HepG2 (cell line): Measurements from ENCODE around the gene ZNF584. TPM values are rescaled to one million over a fixed set of nuclear protein-coding genes. Genes with fewer than 3 reads are reported as not detected.

ENCODE experiments used
- EED ChIP-seq: sonication (generic); formaldehyde crosslinking; IDR thresholded peaks from 2 replicates; pipeline ENCODE4 v1.5.0; 2020; ENCODE audit warnings: mild to moderate bottlenecking, missing genetic modification reagents
- FOXO4 ChIP-seq: sonication (generic); formaldehyde crosslinking; conservative IDR thresholded peaks from 2 replicates; pipeline ENCODE4 v1.8.1; 2023; ENCODE audit warnings: missing genetic modification reagents
- RELA ChIP-seq: sonication (generic); formaldehyde crosslinking; IDR thresholded peaks from 2 replicates; pipeline ENCODE4 v1.4.0; 2020; ENCODE audit warnings: missing genetic modification reagents
- ZNF30 ChIP-seq: sonication (generic); formaldehyde crosslinking; IDR thresholded peaks from 2 replicates; pipeline ENCODE4 v1.5.0; 2020; ENCODE audit warnings: mild to moderate bottlenecking, missing genetic modification reagents
- ZNF326 ChIP-seq: sonication (generic); formaldehyde crosslinking; IDR thresholded peaks from 2 replicates; pipeline ENCODE4 v1.4.0; 2020; ENCODE audit warnings: missing genetic modification reagents, borderline replicate concordance
- ZNF768 ChIP-seq: sonication (generic); formaldehyde crosslinking; IDR thresholded peaks from 2 replicates; pipeline ENCODE4 v1.4.0; 2020; ENCODE audit warnings: missing genetic modification reagents
- ZNF770 ChIP-seq: sonication (generic); formaldehyde crosslinking; IDR thresholded peaks from 2 replicates; pipeline ENCODE4 v1.5.0; 2020; ENCODE audit warnings: mild to moderate bottlenecking, missing genetic modification reagents
- ZNF775 ChIP-seq: sonication (generic); formaldehyde crosslinking; IDR thresholded peaks from 2 replicates; pipeline ENCODE4 v1.4.0; 2020; ENCODE audit warnings: missing genetic modification reagents, mild to moderate bottlenecking, moderate library complexity, borderline replicate concordance
- ZSCAN30 ChIP-seq: sonication (generic); formaldehyde crosslinking; IDR thresholded peaks from 2 replicates; pipeline ENCODE4 v1.5.0; 2020; ENCODE audit warnings: mild to moderate bottlenecking, missing genetic modification reagents
- polyA plus RNA-seq, 8 experiments: library from polyadenylated mRNA; depleted of rRNA in 3 of 8; stranded (reverse) in 7 of 8; unstranded in 1 of 8; fragments of >200 nt; fragmentation: Illumina TruSeq in 4 of 8; extraction: Trizol in 4 of 8; gene quantifications; 2 replicates each; pipeline versions ENCODE4 v1.2.1 to v1.2.3, GENCODE V29; 2011 to 2016; ENCODE audit warnings: low read depth in 4 of 8, missing spikeins in 1 of 8, mixed read lengths in 1 of 8; ENCODE audit not compliant: insufficient read depth in 1 of 8
- total RNA-seq, 5 experiments: library from RNA; depleted of rRNA; stranded (reverse); fragments of >200 nt; fragmentation: Illumina TruSeq; extraction: Trizol; gene quantifications; 2 replicates each; pipeline ENCODE4 v1.2.3, GENCODE V29; 2016; ENCODE audit warnings: low read depth in 1 of 5

Gene ZNF584
- total and polyA plus RNA-seq, 2 of the 13 experiments (the other 11 are each of a cell fraction or from before 2014, with no cell fraction given), result 2.4 to 7.0 TPM

- TF ChIP-seq FOXO4 (0 out of 2 replicates have a peak, but pooled peaks have one; percentile 59), ZNF326 (CRISPR knock-in tag) (no peak), ZNF775 (CRISPR knock-in tag) (no peak), ZSCAN30 (CRISPR knock-in tag) (peak; percentile 96; the same call in 1 of the 2 replicates), ZNF30 (0 out of 2 replicates have a peak, but pooled peaks have one; percentile 21), ZNF770 (CRISPR knock-in tag) (peak; percentile 82), EED (CRISPR knock-in tag) (peak; percentile 15; the same call in 1 of the 2 replicates), ZNF768 (CRISPR knock-in tag) (0 out of 2 replicates have a peak, but pooled peaks have one; percentile 29), RELA (CRISPR knock-in tag) (0 out of 2 replicates have a peak, but pooled peaks have one; percentile 10)
Observed at GRCh38 chr19:58380037-58380661, 28.3 kb upstream of the ZNF584 start (continued).
